ENCODE measurements around the gene GLI2.

DNA sequence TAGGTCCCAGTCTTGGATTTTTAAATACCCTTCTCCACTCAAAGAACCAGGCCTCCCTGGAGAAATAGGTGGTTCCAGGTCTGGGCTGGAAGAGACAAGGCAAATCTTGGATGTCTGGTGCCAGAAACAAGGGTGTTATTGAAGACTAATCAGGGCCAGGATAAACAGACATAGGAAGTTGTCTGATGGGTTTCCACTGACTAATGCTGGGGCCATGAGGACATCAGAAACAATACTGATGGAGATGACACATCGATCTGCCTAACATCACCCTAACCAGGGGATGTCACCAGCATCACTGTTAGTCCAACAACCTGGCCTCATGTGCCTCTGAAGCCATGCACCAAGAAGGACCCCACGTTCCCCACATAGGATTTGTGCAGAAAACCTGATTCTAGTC is 42.5 kb upstream of the GLI2 start:
- TF ChIP-seq POLR2AphosphoS5 (IDR thresholded peaks at IDR 0.05; ENCODE audit: low read depth): no peak
- TF ChIP-seq, protein P1, sequence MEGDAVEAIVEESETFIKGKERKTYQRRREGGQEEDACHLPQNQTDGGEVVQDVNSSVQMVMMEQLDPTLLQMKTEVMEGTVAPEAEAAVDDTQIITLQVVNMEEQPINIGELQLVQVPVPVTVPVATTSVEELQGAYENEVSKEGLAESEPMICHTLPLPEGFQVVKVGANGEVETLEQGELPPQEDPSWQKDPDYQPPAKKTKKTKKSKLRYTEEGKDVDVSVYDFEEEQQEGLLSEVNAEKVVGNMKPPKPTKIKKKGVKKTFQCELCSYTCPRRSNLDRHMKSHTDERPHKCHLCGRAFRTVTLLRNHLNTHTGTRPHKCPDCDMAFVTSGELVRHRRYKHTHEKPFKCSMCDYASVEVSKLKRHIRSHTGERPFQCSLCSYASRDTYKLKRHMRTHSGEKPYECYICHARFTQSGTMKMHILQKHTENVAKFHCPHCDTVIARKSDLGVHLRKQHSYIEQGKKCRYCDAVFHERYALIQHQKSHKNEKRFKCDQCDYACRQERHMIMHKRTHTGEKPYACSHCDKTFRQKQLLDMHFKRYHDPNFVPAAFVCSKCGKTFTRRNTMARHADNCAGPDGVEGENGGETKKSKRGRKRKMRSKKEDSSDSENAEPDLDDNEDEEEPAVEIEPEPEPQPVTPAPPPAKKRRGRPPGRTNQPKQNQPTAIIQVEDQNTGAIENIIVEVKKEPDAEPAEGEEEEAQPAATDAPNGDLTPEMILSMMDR (conservative IDR thresholded peaks at IDR 0.05; ENCODE audit: low read depth in 2 of 2): no peak
- TF ChIP-seq ZNF114 (CRISPR knock-in tag; IDR thresholded peaks at IDR 0.05): no peak
- no peak for TF ChIP-seq EZH2 (IDR thresholded peaks at IDR 0.05; ENCODE audit: low read depth, unreplicated experiment)
- no peak for TF ChIP-seq EZH2phosphoT487 (IDR thresholded peaks at IDR 0.05; ENCODE audit: unreplicated experiment)
- TF ChIP-seq CREB1 (CRISPR knock-in tag; IDR thresholded peaks at IDR 0.05; ENCODE audit: low read depth): no peak
- no peak for TF ChIP-seq NANOG (IDR thresholded peaks at IDR 0.05; ENCODE audit: borderline replicate concordance)
- TF ChIP-seq, protein P2, sequence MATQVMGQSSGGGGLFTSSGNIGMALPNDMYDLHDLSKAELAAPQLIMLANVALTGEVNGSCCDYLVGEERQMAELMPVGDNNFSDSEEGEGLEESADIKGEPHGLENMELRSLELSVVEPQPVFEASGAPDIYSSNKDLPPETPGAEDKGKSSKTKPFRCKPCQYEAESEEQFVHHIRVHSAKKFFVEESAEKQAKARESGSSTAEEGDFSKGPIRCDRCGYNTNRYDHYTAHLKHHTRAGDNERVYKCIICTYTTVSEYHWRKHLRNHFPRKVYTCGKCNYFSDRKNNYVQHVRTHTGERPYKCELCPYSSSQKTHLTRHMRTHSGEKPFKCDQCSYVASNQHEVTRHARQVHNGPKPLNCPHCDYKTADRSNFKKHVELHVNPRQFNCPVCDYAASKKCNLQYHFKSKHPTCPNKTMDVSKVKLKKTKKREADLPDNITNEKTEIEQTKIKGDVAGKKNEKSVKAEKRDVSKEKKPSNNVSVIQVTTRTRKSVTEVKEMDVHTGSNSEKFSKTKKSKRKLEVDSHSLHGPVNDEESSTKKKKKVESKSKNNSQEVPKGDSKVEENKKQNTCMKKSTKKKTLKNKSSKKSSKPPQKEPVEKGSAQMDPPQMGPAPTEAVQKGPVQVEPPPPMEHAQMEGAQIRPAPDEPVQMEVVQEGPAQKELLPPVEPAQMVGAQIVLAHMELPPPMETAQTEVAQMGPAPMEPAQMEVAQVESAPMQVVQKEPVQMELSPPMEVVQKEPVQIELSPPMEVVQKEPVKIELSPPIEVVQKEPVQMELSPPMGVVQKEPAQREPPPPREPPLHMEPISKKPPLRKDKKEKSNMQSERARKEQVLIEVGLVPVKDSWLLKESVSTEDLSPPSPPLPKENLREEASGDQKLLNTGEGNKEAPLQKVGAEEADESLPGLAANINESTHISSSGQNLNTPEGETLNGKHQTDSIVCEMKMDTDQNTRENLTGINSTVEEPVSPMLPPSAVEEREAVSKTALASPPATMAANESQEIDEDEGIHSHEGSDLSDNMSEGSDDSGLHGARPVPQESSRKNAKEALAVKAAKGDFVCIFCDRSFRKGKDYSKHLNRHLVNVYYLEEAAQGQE (IDR thresholded peaks at IDR 0.05; ENCODE audit: unreplicated experiment): no peak
